GM12892 (cell line): ENCODE results near the gene CCDC92B.

Experiments
- DNase-seq: peaks from one replicate; pipeline ENCODE4 v3.0.0; 2011; ENCODE audit not compliant: insufficient read length
- FAIRE-seq: peaks from 2 replicates; lab custom pipeline; 2011; peaks lifted over from hg19 to GRCh38; lab: Jason Lieb, UNC
- POLR2A ChIP-seq: IDR thresholded peaks from 2 replicates; pipeline ENCODE4 v1.6.1; 2011; ENCODE audit warnings: low read depth, low read length, control low read depth
- POLR2AphosphoS5 ChIP-seq: IDR thresholded peaks from 2 replicates; pipeline ENCODE4 v1.6.1; 2011; ENCODE audit warnings: low read depth, low read length, control low read depth
- TAF1 ChIP-seq: IDR thresholded peaks from 2 replicates; pipeline ENCODE4 v1.6.1; 2011; ENCODE audit warnings: low read depth, mild to moderate bottlenecking, control low read depth, low read length, borderline replicate concordance

The CCDC92B gene

GRCh38 chr17:2695961-2696760 is 53.3 kb downstream of the CCDC92B start:
- no peak for DNase-seq
- FAIRE-seq: no peak
- TF ChIP-seq TAF1: no peak
- TF ChIP-seq POLR2A: no peak

DNA sequence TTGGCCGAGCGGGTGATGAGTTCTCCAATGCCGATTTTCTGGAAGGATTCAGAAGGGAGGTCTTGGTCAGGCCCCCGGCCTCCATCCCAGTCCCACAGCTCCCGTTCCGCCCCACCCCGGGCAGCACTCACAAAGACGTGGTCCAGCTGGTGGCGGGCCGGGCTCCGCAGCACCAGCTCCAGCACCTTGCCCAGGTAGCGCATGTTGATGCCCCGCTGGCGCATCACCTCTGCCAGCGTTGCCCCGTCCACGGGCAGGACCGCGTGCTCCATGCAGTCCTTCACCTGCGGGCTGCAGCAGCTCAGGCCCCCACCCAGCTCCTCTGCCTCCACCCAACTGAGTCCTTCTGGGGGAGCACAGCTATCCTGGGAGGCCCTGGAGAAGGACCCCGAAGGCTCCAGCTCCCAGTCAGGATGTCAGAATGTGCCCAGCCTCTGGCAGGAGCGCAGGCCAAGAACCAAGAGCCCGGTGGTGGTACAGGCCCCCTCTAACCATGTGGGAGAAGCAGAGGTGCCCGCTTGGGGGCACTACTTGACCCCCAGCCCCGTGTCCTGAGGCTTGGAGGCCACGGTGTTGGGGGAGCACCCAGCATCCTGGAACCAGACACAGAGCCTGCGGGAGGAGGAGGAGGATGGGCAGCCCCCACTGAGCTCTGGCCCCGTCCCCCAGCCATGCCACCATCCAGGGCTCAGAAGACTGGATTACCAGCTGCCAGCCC is 54.0 kb downstream of the CCDC92B start:
- TF ChIP-seq POLR2A: no peak
- no peak for TF ChIP-seq TAF1
- TF ChIP-seq POLR2AphosphoS5: no peak
- DNase-seq (peak; percentile 25), FAIRE-seq (no peak)

- no peak for TF ChIP-seq TAF1
- no peak for TF ChIP-seq POLR2AphosphoS5
- TF ChIP-seq POLR2A: no peak
- no peak for DNase-seq
- FAIRE-seq: no peak
Observed at GRCh38 chr17:2694381-2695242, 54.8 kb downstream of the CCDC92B start.

DNA sequence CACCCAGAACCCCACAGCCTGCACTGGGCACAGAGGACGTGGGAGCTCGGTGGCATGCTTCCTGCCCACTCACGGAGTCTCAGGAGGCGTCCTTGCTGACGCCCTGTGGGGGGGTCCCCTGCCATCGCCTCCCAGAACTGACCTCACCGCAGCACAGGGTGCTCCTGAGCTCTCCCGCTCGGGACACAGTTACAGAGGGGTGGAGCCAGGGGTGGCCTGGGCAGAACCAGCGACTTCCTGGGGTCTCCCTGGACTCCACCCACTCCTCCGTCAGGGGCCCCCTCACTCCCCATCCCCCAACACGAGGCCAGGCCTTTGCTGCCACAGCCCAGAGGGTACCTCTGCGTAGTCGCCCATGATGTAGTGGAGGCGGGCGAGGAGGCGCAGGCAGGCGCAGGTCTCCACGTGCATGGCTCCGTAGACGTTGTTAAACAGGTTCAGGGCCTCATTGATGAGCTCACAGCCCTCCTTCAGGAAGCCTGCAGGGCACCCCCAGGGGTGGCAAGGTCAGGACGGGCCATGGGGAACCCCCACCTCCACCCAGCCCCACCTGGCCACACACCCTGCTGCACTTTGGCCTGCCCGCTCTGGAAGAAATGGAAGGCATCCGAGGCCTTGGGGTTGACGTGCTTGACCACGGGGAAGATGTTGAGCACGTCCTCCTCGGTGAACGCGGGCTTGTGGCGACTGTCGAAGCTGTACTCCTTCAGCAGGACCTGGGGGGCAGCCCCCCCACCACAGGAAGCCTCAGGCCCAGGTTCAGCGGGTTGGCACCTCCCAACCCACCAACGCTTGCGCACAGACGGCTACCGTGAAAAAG is 55.7 kb downstream of the CCDC92B start:
- FAIRE-seq (no peak), DNase-seq (no peak)
- TF ChIP-seq POLR2A (no peak), TAF1 (no peak), POLR2AphosphoS5 (no peak)

DNA sequence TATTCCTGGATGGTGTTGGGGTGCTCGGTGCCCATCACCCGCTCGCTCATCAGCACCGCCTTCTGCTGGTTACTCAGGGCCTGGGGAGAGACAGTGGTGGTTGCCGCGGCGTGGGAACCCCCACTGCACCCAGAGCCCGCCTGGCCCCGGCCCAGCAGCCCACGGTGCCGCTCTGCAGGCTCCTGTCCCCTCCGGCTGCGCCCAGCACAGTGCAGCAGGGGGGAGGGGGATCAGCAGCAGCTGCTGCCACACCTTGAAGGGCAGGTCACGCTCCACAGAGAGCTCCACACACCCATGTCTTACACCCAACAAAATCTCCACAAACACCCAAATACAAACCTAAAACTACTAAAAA is 56.7 kb downstream of the CCDC92B start:
- DNase-seq (no peak), FAIRE-seq (no peak)
- TF ChIP-seq POLR2AphosphoS5: no peak
- TF ChIP-seq POLR2A: no peak
- TF ChIP-seq TAF1: no peak

DNA sequence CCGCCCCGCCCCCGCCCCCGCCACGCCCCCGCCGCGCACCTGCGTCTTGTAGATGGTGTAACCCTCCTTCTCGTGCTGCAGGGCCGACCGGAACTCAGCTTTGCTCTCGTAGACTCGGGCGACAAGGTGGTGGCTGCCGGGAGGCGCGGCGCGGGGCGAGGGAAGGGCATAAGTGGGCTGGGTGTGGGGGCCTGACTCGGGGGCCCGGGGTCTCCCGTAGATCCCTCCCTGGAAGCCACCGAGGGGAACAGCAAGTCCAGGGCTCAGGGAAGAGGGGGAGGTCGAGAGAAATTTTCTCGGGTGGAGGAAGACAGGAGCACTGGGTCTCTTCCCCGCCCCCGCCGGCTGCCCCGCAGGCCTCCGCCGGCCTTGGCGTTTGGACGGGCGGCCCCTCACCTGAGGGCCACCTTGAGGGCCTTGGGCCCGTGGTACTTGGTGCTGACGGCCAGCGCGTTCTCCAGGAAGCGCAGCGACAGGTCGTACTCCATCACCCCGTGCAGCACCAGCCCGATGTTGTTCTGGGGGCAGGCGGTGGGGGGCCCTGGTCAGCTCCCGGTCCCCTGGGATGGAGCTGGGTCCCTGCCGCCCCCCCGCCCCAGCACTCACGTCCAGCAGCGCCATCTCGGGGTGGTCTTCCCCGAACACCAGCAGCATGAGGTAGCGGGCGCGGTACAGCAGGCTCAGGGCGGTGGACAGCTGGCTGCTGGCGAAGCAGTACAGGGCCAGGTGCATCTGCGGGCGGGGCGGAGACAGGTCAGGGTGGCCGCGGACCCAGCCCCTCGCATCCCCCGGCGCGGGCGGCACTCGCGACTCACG is 57.3 kb downstream of the CCDC92B start:
- no peak for FAIRE-seq
- no peak for TF ChIP-seq POLR2A
- TF ChIP-seq POLR2AphosphoS5: no peak
- TF ChIP-seq TAF1: no peak
- DNase-seq: no peak

GRCh38 chr17:2691069-2691871 is 58.2 kb downstream of the CCDC92B start:
- DNase-seq (no peak), FAIRE-seq (no peak)
- TF ChIP-seq POLR2A (no peak), TAF1 (no peak), POLR2AphosphoS5 (no peak)

DNA sequence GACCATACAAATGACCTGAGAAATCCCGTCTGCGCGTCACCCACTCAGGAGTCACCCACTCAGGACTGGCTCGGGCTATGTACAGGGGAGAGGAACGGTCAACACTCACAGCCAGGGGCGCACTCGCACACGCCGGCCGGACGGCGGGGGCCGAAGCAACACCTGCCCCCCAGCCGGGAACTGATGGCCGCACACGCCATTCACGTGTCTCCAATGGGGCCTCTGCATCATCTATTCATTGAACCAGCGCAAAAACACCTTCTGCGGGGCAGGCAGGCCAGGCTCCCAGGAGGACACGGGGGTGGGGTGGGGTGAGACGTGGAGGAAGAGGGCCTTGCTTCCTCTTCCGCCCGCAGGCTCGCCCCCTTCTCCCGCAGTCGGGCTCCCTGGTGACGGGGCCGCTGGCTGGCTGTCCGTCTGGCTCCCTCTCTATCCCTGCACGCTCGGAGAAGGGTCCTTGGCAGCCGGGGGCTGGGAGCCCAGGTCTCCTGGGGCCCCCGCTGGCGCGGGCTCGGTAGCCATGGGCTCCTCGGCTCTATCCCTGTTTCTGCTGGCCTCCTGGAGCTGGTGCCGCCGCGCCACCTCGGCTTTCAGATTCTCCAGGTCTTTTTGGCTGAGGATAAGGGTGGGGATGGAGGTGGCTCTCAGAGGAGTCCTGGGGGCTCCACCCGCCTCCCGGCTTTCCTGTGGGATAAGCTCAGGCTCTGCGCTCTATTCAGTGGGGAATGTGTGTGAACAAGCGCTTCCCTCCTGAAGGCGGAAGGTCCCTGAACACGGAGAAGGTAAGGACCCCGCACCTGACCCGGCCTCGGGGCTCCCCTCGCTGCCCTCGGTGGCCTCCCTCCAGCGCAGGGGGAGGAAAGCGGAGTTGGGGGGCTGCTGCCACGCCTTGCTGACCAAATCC is 59.0 kb downstream of the CCDC92B start:
- no peak for TF ChIP-seq POLR2A
- no peak for TF ChIP-seq POLR2AphosphoS5
- no peak for TF ChIP-seq TAF1
- peak; percentile 25 for DNase-seq
- no peak for FAIRE-seq
